ENCODE measurements around the gene OAT. TPM values are rescaled to one million over a fixed set of nuclear protein-coding genes. Genes with fewer than 3 reads are reported as not detected.

Gene OAT
- polyA plus RNA-seq, 1 of the 3 experiments (the other 2 are of a cell fraction), result 65.7 TPM

DNA sequence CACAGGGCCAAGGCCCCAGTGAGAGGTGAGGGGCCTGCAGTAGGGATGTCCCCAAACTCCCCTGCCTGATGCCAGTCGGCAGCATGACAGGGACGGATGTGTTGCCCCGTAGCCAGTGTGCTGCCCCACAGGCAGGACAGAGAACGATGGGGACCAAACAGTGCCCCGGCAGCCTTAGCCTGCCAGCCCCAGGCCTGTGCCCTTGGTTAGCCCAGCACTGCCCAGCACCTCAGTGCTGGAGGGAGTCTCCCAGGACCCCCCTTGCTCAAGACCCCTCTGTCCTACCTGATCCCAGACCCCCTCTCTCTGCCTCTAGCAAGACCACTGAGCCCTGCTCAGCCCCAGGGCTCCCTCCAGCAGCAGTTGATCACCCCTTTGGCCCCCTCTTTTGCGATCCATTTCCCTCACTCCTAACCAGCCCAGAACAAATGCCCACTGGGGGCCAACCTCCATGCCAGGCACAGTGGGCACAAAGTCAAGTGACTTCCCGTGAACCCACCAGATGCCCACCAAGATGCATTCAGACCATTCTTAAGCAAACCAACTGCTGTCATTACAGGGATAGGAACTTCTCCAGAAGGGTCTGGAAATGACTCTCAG is 34.0 kb downstream of the OAT start:
- CTCF ChIA-PET, result interaction anchor here (0.9 to 20.8 kb wide), 5 partner anchors 89 to 388 kb away, joined by 3 to 520 read pairs (median 3); no protein-coding TSS in a partner anchor
- no peaks in the 10 kb centered on the region for H4K20me1 ChIP-seq (ENCODE audit: insufficient read depth)
- H3K4me3 ChIP-seq (ENCODE audit: low read depth in 2 of 2, low read length in 1 of 2), result no peak overlapping the region
- 70% methylated on average over 5 of the region's 7 CpGs for WGBS (ENCODE audit: low lambda C conversion rate)
- no peaks in the 10 kb centered on the region for H3F3A ChIP-seq (replicated peaks; ENCODE audit: insufficient read depth)
- peak; percentile 17 for DNase-seq
- no peaks in the 10 kb centered on the region for H3K36me3 ChIP-seq (replicated peaks in 1 of 2; ENCODE audit: control insufficient read depth in 1 of 2, insufficient read depth in 2 of 2, low read length in 1 of 2)
- H3K27me3 ChIP-seq (ENCODE audit: insufficient read depth), result no peaks in the 10 kb centered on the region
- H3K4me1 ChIP-seq (ENCODE audit: control insufficient read depth in 1 of 2, insufficient read depth in 2 of 2, low read depth in 1 of 2, low read length in 1 of 2), result peaks cover 0 to 6% of the 10 kb centered on the region in 2 experiments; a peak in 1 of 4 replicates
- H3K9me3 ChIP-seq, result no peaks in the 10 kb centered on the region
- H3K4me2 ChIP-seq, result no peak overlapping the region
- no peaks in the 10 kb centered on the region for H3K79me2 ChIP-seq (ENCODE audit: insufficient read depth)
- TF ChIP-seq SMC3 (IDR thresholded peaks at IDR 0.05; ENCODE audit: low read depth, low read length), result no peak
- TF ChIP-seq RAD21 (IDR thresholded peaks at IDR 0.05; ENCODE audit: low read length), result no peak
- TF ChIP-seq MXI1 (IDR thresholded peaks at IDR 0.05; ENCODE audit: low read depth, low read length), result no peak
- TF ChIP-seq TAF1 (IDR thresholded peaks at IDR 0.05; ENCODE audit: borderline replicate concordance, low read depth, low read length), result no peak
- TF ChIP-seq, protein P1, sequence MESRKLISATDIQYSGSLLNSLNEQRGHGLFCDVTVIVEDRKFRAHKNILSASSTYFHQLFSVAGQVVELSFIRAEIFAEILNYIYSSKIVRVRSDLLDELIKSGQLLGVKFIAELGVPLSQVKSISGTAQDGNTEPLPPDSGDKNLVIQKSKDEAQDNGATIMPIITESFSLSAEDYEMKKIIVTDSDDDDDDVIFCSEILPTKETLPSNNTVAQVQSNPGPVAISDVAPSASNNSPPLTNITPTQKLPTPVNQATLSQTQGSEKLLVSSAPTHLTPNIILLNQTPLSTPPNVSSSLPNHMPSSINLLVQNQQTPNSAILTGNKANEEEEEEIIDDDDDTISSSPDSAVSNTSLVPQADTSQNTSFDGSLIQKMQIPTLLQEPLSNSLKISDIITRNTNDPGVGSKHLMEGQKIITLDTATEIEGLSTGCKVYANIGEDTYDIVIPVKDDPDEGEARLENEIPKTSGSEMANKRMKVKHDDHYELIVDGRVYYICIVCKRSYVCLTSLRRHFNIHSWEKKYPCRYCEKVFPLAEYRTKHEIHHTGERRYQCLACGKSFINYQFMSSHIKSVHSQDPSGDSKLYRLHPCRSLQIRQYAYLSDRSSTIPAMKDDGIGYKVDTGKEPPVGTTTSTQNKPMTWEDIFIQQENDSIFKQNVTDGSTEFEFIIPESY (IDR thresholded peaks at IDR 0.05; ENCODE audit: borderline replicate concordance, low read depth), result no peak
- TF ChIP-seq RCOR1 (IDR thresholded peaks at IDR 0.05; ENCODE audit: low read length), result no peak
- no peak for TF ChIP-seq USF2 (IDR thresholded peaks at IDR 0.05; ENCODE audit: borderline replicate concordance, low read depth, low read length)
- TF ChIP-seq MEF2A (IDR thresholded peaks at IDR 0.05; ENCODE audit: borderline replicate concordance, low read depth), result no peak
- no peak overlapping the region for H3K27ac ChIP-seq (ENCODE audit: low read depth in 2 of 2, low read length in 1 of 2)
- no peak overlapping the region for H3K9ac ChIP-seq
- POLR2A ChIA-PET, result no interaction called here
- H2AFZ ChIP-seq (ENCODE audit: low read depth), result no peak overlapping the region
- H3K9me2 ChIP-seq, result no peaks in the 10 kb centered on the region

- H3K4me1 ChIP-seq (ENCODE audit: control insufficient read depth in 1 of 2, insufficient read depth in 2 of 2, low read depth in 1 of 2, low read length in 1 of 2), result peaks cover 0 to 4% of the 10 kb centered on the region in 2 experiments; a peak in 1 of 4 replicates
- no peaks in the 10 kb centered on the region for H3K79me2 ChIP-seq (ENCODE audit: insufficient read depth)
- TF ChIP-seq FOXJ3 (CRISPR knock-in tag; IDR thresholded peaks at IDR 0.05) (no peak), EP300 (IDR thresholded peaks at IDR 0.05; ENCODE audit: borderline replicate concordance in 1 of 2, low read depth in 1 of 2, low read length in 1 of 2) (no peak)
- H3K9me3 ChIP-seq, result no peaks in the 10 kb centered on the region
- no peak overlapping the region for H3K4me3 ChIP-seq (ENCODE audit: low read depth in 2 of 2, low read length in 1 of 2)
- no peaks in the 10 kb centered on the region for H3F3A ChIP-seq (replicated peaks; ENCODE audit: insufficient read depth)
- ChIA-PET POLR2A (no interaction called here), CTCF (interaction anchor here (0.9 to 20.8 kb wide), 3 partner anchors 144 to 387 kb away, joined by 3 to 520 read pairs (median 3); no protein-coding TSS in a partner anchor)
- H3K27me3 ChIP-seq (ENCODE audit: insufficient read depth), result no peaks in the 10 kb centered on the region
- DNase-seq, result peak; percentile 11
- H3K27ac ChIP-seq (ENCODE audit: low read depth in 2 of 2, low read length in 1 of 2), result no peak overlapping the region
- no peaks in the 10 kb centered on the region for H3K9me2 ChIP-seq
- H3K36me3 ChIP-seq (replicated peaks in 1 of 2; ENCODE audit: control insufficient read depth in 1 of 2, insufficient read depth in 2 of 2, low read length in 1 of 2), result no peaks in the 10 kb centered on the region
- no peak overlapping the region for H3K4me2 ChIP-seq
- H4K20me1 ChIP-seq (ENCODE audit: insufficient read depth), result no peaks in the 10 kb centered on the region
- no peak overlapping the region for H3K9ac ChIP-seq
- 62% methylated on average over 3 of the region's 4 CpGs for WGBS (ENCODE audit: low lambda C conversion rate)
- no peak overlapping the region for H2AFZ ChIP-seq (ENCODE audit: low read depth)
These were observed 34.6 kb downstream of the OAT start for GRCh38 chr10:124384172-124384571.

Data from SK-N-SH (cell line).